NCI-H2107 (cell line): ENCODE results near the gene BRD3OS.
"Not testable (repeated sequence)": the region's sequence is repeated elsewhere in the genome, so short reads cannot be mapped to it uniquely, and the experiment has no call there.

Experiments
- DNase-seq: peaks from one replicate; lab custom pipeline; 2025; lab: John Stamatoyannopoulos, UW

The BRD3OS gene

GRCh38 chr9:133988771-133989170 is 36.5 kb upstream of the BRD3OS start:
- DNase-seq = not testable (repeated sequence)

- no peak for DNase-seq
These were observed 35.5 kb upstream of the BRD3OS start for GRCh38 chr9:133989625-133990365.

- DNase-seq = no peak
These were observed 34.7 kb upstream of the BRD3OS start for GRCh38 chr9:133990366-133991213.

- no peak for DNase-seq
These were observed 33.9 kb upstream of the BRD3OS start for GRCh38 chr9:133991214-133991921.

- DNase-seq = no peak
These were observed 33.1 kb upstream of the BRD3OS start, which contains the start of gene VAV2 for GRCh38 chr9:133991964-133992779. TSS of gene VAV2 (minus strand) at chr9:133992324. CDS start at chr9:133992278, 46 bp downstream.

GRCh38 chr9:133992780-133993634 is 32.3 kb upstream of the BRD3OS start:
- peak; percentile 51 for DNase-seq

- DNase-seq = no peak
These were observed 31.5 kb upstream of the BRD3OS start for GRCh38 chr9:133993635-133994253.

GRCh38 chr9:133994353-133995011 is 30.8 kb upstream of the BRD3OS start:
- peak; percentile 60 for DNase-seq

GRCh38 chr9:133995012-133995896 is 30.0 kb upstream of the BRD3OS start:
- no peak for DNase-seq

GRCh38 chr9:133996531-133997520 is 28.5 kb upstream of the BRD3OS start:
- no peak for DNase-seq

GRCh38 chr9:133997584-133997983 is 27.7 kb upstream of the BRD3OS start:
- no peak for DNase-seq

- no peak for DNase-seq
These were observed 26.2 kb upstream of the BRD3OS start for GRCh38 chr9:133998915-133999595.

- DNase-seq = no peak
These were observed 25.4 kb upstream of the BRD3OS start for GRCh38 chr9:133999851-134000265.

GRCh38 chr9:134002796-134003195 is 22.5 kb upstream of the BRD3OS start:
- no peak for DNase-seq

GRCh38 chr9:134003237-134003636 is 22.0 kb upstream of the BRD3OS start:
- DNase-seq = no peak

GRCh38 chr9:134004131-134004873 is 21.0 kb upstream of the BRD3OS start:
- DNase-seq = no peak
